WTC11 (cell line): Measurements from ENCODE around the gene NUAK1. TPM values are rescaled to one million over a fixed set of nuclear protein-coding genes. Genes with fewer than 3 reads are reported as not detected.

Source experiments
- ATAC-seq: fragments of 200-7000 bp; cut with Tn5 transposase; 2 replicates; pipeline ENCODE4 v1.10.0; 2021; ENCODE audit warnings: mild to moderate bottlenecking, moderate library complexity
- CTCF ChIA-PET: fragments of 300-600 bp; sonication (Branson Sonifier 250); formaldehyde crosslinking; loops from one replicate; lab custom pipeline; 2021; ENCODE audit warnings: antibody characterized with exemption; lab: Charles Lee
- POLR2A ChIA-PET: fragments of 350-600 bp; sonication (Branson Sonifier 250); formaldehyde crosslinking; loops from one replicate; lab custom pipeline; 2021; ENCODE audit warnings: antibody characterized with exemption; lab: Charles Lee
- DNase-seq: peaks from one replicate; pipeline ENCODE4 v3.0.0; 2021; ENCODE audit warnings: low spot score
- H3K27ac Mint-ChIP-seq: 2 replicates; pipeline ENCODE4 v1.8.0; 2021; ENCODE audit warnings: mixed read lengths
- H3K27me3 Mint-ChIP-seq: 2 replicates; pipeline ENCODE4 v1.8.0; 2021; ENCODE audit warnings: low read depth, mild to moderate bottlenecking, moderate library complexity, mixed read lengths
- H3K36me3 Mint-ChIP-seq: 2 replicates; pipeline ENCODE4 v1.8.0; 2021; ENCODE audit warnings: mixed read lengths
- H3K4me1 Mint-ChIP-seq: 2 replicates; pipeline ENCODE4 v1.8.0; 2022; ENCODE audit warnings: mixed read lengths
- H3K4me3 Mint-ChIP-seq: 2 replicates; pipeline ENCODE4 v1.8.0; 2021; ENCODE audit warnings: mild to moderate bottlenecking, moderate library complexity, mixed read lengths
- H3K9me3 Mint-ChIP-seq: 2 replicates; pipeline ENCODE4 v1.8.0; 2021; ENCODE audit warnings: mixed read lengths
- ATF6 ChIP-seq: sonication (generic); formaldehyde crosslinking; IDR thresholded peaks from 2 replicates; pipeline ENCODE4 v1.8.1; 2023; ENCODE audit warnings: mild to moderate bottlenecking, missing genetic modification reagents
- CBFB ChIP-seq: sonication (generic); formaldehyde crosslinking; IDR thresholded peaks from 2 replicates; pipeline ENCODE4 v1.8.1; 2022; ENCODE audit warnings: mild to moderate bottlenecking, low read depth, missing genetic modification reagents
- ETV6 ChIP-seq: sonication (generic); formaldehyde crosslinking; IDR thresholded peaks from 2 replicates; pipeline ENCODE4 v1.8.1; 2022; ENCODE audit warnings: mild to moderate bottlenecking, missing genetic modification reagents
- FOXJ3 ChIP-seq: sonication (generic); formaldehyde crosslinking; IDR thresholded peaks from 2 replicates; pipeline ENCODE4 v1.9.0; 2021; ENCODE audit warnings: missing genetic modification reagents, mild to moderate bottlenecking, borderline replicate concordance
- FOXK1 ChIP-seq: sonication (generic); formaldehyde crosslinking; IDR thresholded peaks from 2 replicates; pipeline ENCODE4 v1.8.0; 2022; ENCODE audit warnings: mild to moderate bottlenecking, moderate library complexity, missing genetic modification reagents
- FOXP1 ChIP-seq: sonication (generic); formaldehyde crosslinking; IDR thresholded peaks from 2 replicates; pipeline ENCODE4 v1.8.0; 2022; ENCODE audit warnings: missing genetic modification reagents, mild to moderate bottlenecking, moderate library complexity, borderline replicate concordance
- HMGXB4 ChIP-seq: sonication (generic); formaldehyde crosslinking; IDR thresholded peaks from 2 replicates; pipeline ENCODE4 v1.8.1; 2023; ENCODE audit warnings: mild to moderate bottlenecking, moderate library complexity, missing genetic modification reagents
- JUN ChIP-seq: sonication (generic); formaldehyde crosslinking; IDR thresholded peaks from 2 replicates; pipeline ENCODE4 v1.8.0; 2023; ENCODE audit warnings: mild to moderate bottlenecking, missing genetic modification reagents
- NR3C1 ChIP-seq: sonication (generic); formaldehyde crosslinking; conservative IDR thresholded peaks from 2 replicates; pipeline ENCODE4 v1.8.1; 2023; ENCODE audit warnings: low read depth, mild to moderate bottlenecking, missing genetic modification reagents
- RORB ChIP-seq: fragments of 250-450 bp; sonication (Bioruptor Pico); IDR thresholded peaks from 2 replicates; pipeline ENCODE4 v1.9.0; 2021; ENCODE audit warnings: mild to moderate bottlenecking
- SOX15 ChIP-seq: fragments of 250-450 bp; sonication (Bioruptor Pico); IDR thresholded peaks from 2 replicates; pipeline ENCODE4 v1.9.0; 2021; ENCODE audit warnings: mild to moderate bottlenecking
- ZBTB43 ChIP-seq: sonication (generic); formaldehyde crosslinking; IDR thresholded peaks from 2 replicates; pipeline ENCODE4 v1.8.1; 2023; ENCODE audit warnings: mild to moderate bottlenecking, missing genetic modification reagents
- ZNF121 ChIP-seq: sonication (generic); formaldehyde crosslinking; IDR thresholded peaks from 2 replicates; pipeline ENCODE4 v1.8.0; 2023; ENCODE audit warnings: missing genetic modification reagents
- ZNF232 ChIP-seq: sonication (generic); formaldehyde crosslinking; IDR thresholded peaks from 2 replicates; pipeline ENCODE4 v1.8.0; 2022; ENCODE audit warnings: mild to moderate bottlenecking, missing genetic modification reagents
- ZSCAN18 ChIP-seq: fragments of 250-450 bp; sonication (Bioruptor Pico); IDR thresholded peaks from 2 replicates; pipeline ENCODE4 v2.1.2; 2022; ENCODE audit warnings: mild to moderate bottlenecking, moderate library complexity
- total RNA-seq: library from RNA; stranded (reverse); gene quantifications from 3 replicates; pipeline ENCODE4 v1.2.3, GENCODE V29; 2021

The NUAK1 gene
- total RNA-seq, 1 experiment from 2014 or later: 15.9 TPM

GRCh38 chr12:106146987-106147386 lies 8.2 kb upstream of the NUAK1 start (continued):
- no peak for TF ChIP-seq ATF6

- H3K4me3 Mint-ChIP-seq: no peak overlapping the region
- CTCF ChIA-PET: interaction anchor here (1.3 kb wide), 1 partner anchor 78 kb away, joined by 5 read pairs; no protein-coding TSS in a partner anchor
- peaks cover 47% of the 10 kb centered on the region for H3K4me1 Mint-ChIP-seq
- no peak for ATAC-seq
- H3K9me3 Mint-ChIP-seq: no peaks in the 10 kb centered on the region
- H3K27ac Mint-ChIP-seq: no peak overlapping the region
- no peaks in the 10 kb centered on the region; the same call in 1 of the 2 replicates for H3K36me3 Mint-ChIP-seq
- TF ChIP-seq JUN (CRISPR knock-in tag): no peak
- TF ChIP-seq HMGXB4 (CRISPR knock-in tag): no peak
- no peak for TF ChIP-seq SOX15
- TF ChIP-seq CBFB (CRISPR knock-in tag): no peak
- no peak for TF ChIP-seq FOXJ3 (CRISPR knock-in tag)
- no peak for TF ChIP-seq ZSCAN18 (CRISPR knock-in tag)
- TF ChIP-seq ZNF232 (CRISPR knock-in tag): no peak
- no peak for TF ChIP-seq ZBTB43 (CRISPR knock-in tag)
- no peak for TF ChIP-seq ETV6 (CRISPR knock-in tag)
- TF ChIP-seq ATF6: no peak
- TF ChIP-seq RORB (CRISPR knock-in tag): no peak
- no peak for TF ChIP-seq ZNF121 (CRISPR knock-in tag)
- TF ChIP-seq NR3C1 (CRISPR knock-in tag): no peak
- TF ChIP-seq FOXP1: no peak
- TF ChIP-seq FOXK1 (CRISPR knock-in tag): no peak
- TF ChIP-seq, all 79 proteins: peak for 0
- no peak for DNase-seq
- no peaks in the 10 kb centered on the region for H3K27me3 Mint-ChIP-seq
- POLR2A ChIA-PET: no interaction called here
Observed at GRCh38 chr12:106145539-106146447, 7.0 kb upstream of the NUAK1 start.
